HCT116 (cell line): Measurements from ENCODE around the gene ACER2.

Experiments used
- CEBPB ChIP-seq: IDR thresholded peaks from 2 replicates; pipeline ENCODE4 v1.6.1; 2012; ENCODE audit warnings: low read depth
- ELF1 ChIP-seq: IDR thresholded peaks from 2 replicates; pipeline ENCODE4 v1.6.1; 2012; ENCODE audit warnings: low read depth, borderline replicate concordance
- EZH2 ChIP-seq: fragments of 200-600 bp; sonication (generic); IDR thresholded peaks from 2 replicates; pipeline ENCODE4 v1.6.1; 2017; ENCODE audit warnings: antibody characterized with exemption, mixed run types
- POLR2A ChIP-seq: IDR thresholded peaks from 2 replicates; pipeline ENCODE4 v1.7.0; 2011; ENCODE audit warnings: borderline replicate concordance; ENCODE audit not compliant: insufficient read depth, insufficient read length; ENCODE audit errors: extremely low read depth
- POLR2AphosphoS5 ChIP-seq: IDR thresholded peaks from 2 replicates; pipeline ENCODE4 v1.6.1; 2011; ENCODE audit warnings: mild to moderate bottlenecking, low read depth, low read length, moderate library complexity
- RAD21 ChIP-seq: IDR thresholded peaks from 2 replicates; pipeline ENCODE4 v1.6.1; 2012; ENCODE audit warnings: low read depth, mild to moderate bottlenecking
- SIN3A ChIP-seq: IDR thresholded peaks from 2 replicates; pipeline ENCODE4 v1.6.1; 2012; ENCODE audit warnings: low read depth
- TCF7L2 ChIP-seq: IDR thresholded peaks from 2 replicates; pipeline ENCODE4 v1.7.0; 2011; ENCODE audit warnings: borderline replicate concordance, inconsistent platforms; ENCODE audit not compliant: insufficient read depth, insufficient read length; ENCODE audit errors: extremely low read depth
- ZFX ChIP-seq: fragments of 450-650 bp; IDR thresholded peaks from 2 replicates; pipeline ENCODE4 v1.6.1; 2017
- ZNF274 ChIP-seq: fragments of 200-500 bp; sonication (Bioruptor generic); IDR thresholded peaks from 2 replicates; pipeline ENCODE4 v1.6.1; 2014; ENCODE audit warnings: mild to moderate bottlenecking, low read depth, low read length, inconsistent platforms
- TF ChIP-seq, protein P1 (sequence below): IDR thresholded peaks from 2 replicates; pipeline ENCODE4 v1.6.1; 2011; ENCODE audit warnings: mild to moderate bottlenecking, low read length, moderate library complexity; ENCODE audit not compliant: insufficient replicate concordance; ENCODE audit errors: extremely low read depth
- TF ChIP-seq, protein P2 (sequence below): IDR thresholded peaks from 2 replicates; pipeline ENCODE4 v1.6.1; 2012
- TF ChIP-seq, protein P3 (sequence below), 3 experiments: fragments of 200-600 bp in 1 of 3; sonication (generic) in 1 of 3; IDR thresholded peaks in 2 of 3; conservative IDR thresholded peaks in 1 of 3; 2 replicates each; pipeline ENCODE4 v1.5.1; 2012 to 2017; ENCODE audit warnings: low read depth in 2 of 3, low read length in 2 of 3, antibody characterized with exemption in 1 of 3, borderline replicate concordance in 1 of 3, control low read depth in 1 of 3, mild to moderate bottlenecking in 1 of 3, mixed read lengths in 1 of 3, mixed run types in 1 of 3, moderate library complexity in 1 of 3; ENCODE audit not compliant: insufficient read depth in 1 of 3
- TF ChIP-seq, protein P4 (sequence below): IDR thresholded peaks from 2 replicates; pipeline ENCODE4 v1.6.1; 2012; ENCODE audit warnings: low read depth

DNA sequence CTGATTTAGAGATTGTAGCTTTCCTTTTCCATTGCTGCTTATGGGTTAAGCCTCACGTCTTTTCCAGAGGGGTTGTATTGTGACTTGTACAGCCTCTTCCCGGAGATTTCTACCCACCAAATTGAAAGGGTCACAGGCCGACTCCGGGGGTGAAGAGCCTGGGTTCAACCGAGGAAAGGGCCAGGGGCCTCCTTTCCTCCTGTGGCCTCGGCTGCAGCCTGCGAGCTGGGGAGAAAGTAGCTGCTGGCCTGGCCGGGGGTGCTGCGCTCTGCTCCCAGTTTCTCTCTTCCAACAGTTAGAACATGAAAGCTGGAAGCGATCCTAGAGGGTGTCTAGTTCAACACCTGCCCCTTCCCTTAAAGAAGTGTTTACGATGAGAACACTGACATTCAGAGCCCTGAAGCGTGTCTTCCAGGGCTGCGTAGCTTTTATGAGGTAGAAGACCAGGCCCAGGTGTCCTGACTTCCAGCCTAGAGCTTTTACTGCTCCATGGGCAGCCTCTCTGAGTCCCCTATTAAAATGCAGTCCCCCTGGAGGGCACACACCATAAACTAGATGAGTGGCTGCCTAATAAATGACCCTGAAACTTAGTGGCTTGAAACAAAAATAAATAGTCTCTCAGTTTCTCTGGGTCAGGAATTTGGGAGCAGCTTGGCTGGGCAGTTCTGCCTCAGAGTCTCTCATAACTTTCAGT is 56.9 kb downstream of the ACER2 start:
- TF ChIP-seq, protein P1, sequence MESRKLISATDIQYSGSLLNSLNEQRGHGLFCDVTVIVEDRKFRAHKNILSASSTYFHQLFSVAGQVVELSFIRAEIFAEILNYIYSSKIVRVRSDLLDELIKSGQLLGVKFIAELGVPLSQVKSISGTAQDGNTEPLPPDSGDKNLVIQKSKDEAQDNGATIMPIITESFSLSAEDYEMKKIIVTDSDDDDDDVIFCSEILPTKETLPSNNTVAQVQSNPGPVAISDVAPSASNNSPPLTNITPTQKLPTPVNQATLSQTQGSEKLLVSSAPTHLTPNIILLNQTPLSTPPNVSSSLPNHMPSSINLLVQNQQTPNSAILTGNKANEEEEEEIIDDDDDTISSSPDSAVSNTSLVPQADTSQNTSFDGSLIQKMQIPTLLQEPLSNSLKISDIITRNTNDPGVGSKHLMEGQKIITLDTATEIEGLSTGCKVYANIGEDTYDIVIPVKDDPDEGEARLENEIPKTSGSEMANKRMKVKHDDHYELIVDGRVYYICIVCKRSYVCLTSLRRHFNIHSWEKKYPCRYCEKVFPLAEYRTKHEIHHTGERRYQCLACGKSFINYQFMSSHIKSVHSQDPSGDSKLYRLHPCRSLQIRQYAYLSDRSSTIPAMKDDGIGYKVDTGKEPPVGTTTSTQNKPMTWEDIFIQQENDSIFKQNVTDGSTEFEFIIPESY, result no peak
- TF ChIP-seq TCF7L2 (no peak), ELF1 (no peak), POLR2AphosphoS5 (no peak), POLR2A (no peak), ZFX (no peak), RAD21 (no peak), CEBPB (no peak), EZH2 (no peak), ZNF274 (no peak), SIN3A (no peak)
- TF ChIP-seq, protein P2, sequence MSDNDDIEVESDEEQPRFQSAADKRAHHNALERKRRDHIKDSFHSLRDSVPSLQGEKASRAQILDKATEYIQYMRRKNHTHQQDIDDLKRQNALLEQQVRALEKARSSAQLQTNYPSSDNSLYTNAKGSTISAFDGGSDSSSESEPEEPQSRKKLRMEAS, result no peak
- TF ChIP-seq, protein P3, sequence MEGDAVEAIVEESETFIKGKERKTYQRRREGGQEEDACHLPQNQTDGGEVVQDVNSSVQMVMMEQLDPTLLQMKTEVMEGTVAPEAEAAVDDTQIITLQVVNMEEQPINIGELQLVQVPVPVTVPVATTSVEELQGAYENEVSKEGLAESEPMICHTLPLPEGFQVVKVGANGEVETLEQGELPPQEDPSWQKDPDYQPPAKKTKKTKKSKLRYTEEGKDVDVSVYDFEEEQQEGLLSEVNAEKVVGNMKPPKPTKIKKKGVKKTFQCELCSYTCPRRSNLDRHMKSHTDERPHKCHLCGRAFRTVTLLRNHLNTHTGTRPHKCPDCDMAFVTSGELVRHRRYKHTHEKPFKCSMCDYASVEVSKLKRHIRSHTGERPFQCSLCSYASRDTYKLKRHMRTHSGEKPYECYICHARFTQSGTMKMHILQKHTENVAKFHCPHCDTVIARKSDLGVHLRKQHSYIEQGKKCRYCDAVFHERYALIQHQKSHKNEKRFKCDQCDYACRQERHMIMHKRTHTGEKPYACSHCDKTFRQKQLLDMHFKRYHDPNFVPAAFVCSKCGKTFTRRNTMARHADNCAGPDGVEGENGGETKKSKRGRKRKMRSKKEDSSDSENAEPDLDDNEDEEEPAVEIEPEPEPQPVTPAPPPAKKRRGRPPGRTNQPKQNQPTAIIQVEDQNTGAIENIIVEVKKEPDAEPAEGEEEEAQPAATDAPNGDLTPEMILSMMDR (IDR thresholded peaks at IDR 0.05 in 2 of 3, conservative IDR thresholded peaks at IDR 0.05 in 1 of 3; ENCODE audit: borderline replicate concordance in 1 of 3, insufficient read depth in 1 of 3, low read depth in 2 of 3, low read length in 2 of 3), result no peak
- TF ChIP-seq, protein P4, sequence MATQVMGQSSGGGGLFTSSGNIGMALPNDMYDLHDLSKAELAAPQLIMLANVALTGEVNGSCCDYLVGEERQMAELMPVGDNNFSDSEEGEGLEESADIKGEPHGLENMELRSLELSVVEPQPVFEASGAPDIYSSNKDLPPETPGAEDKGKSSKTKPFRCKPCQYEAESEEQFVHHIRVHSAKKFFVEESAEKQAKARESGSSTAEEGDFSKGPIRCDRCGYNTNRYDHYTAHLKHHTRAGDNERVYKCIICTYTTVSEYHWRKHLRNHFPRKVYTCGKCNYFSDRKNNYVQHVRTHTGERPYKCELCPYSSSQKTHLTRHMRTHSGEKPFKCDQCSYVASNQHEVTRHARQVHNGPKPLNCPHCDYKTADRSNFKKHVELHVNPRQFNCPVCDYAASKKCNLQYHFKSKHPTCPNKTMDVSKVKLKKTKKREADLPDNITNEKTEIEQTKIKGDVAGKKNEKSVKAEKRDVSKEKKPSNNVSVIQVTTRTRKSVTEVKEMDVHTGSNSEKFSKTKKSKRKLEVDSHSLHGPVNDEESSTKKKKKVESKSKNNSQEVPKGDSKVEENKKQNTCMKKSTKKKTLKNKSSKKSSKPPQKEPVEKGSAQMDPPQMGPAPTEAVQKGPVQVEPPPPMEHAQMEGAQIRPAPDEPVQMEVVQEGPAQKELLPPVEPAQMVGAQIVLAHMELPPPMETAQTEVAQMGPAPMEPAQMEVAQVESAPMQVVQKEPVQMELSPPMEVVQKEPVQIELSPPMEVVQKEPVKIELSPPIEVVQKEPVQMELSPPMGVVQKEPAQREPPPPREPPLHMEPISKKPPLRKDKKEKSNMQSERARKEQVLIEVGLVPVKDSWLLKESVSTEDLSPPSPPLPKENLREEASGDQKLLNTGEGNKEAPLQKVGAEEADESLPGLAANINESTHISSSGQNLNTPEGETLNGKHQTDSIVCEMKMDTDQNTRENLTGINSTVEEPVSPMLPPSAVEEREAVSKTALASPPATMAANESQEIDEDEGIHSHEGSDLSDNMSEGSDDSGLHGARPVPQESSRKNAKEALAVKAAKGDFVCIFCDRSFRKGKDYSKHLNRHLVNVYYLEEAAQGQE, result no peak
